Psoas muscle (tissue), 8 donors: ENCODE results near the gene UROD. TPM values are rescaled to one million over a fixed set of nuclear protein-coding genes. Genes with fewer than 3 reads are reported as not detected.

ENCODE experiments used
- ATAC-seq, 4 donors: fragments of 200-7000 bp; cut with Tn5 transposase; one replicate each; pipeline ENCODE4 v1.9.1; 2020; ENCODE audit warnings: moderate library complexity in 3 of 4, mild to moderate bottlenecking in 2 of 4
- DNase-seq, 2 donors: peaks; one replicate each; pipeline ENCODE4 v3.0.0-alpha.2; 2020
- H3K27ac ChIP-seq: fragments of 200-600 bp; one replicate; pipeline ENCODE4 v1.8.0; 2022
- H3K27me3 ChIP-seq, 3 donors: fragments of 200-600 bp in 1 of 3; one replicate each; pipeline versions ENCODE4 v1.6.1 to v1.8.0; 2013 to 2022; ENCODE audit warnings: low read length in 2 of 3, mild to moderate bottlenecking in 2 of 3, moderate library complexity in 1 of 3; ENCODE audit not compliant: insufficient read depth in 3 of 3
- H3K36me3 ChIP-seq, 2 donors: fragments of 200-600 bp in 1 of 2; one replicate each; pipeline versions ENCODE4 v1.6.1 to v1.8.0; 2013 to 2022; ENCODE audit warnings: low read depth in 1 of 2, mild to moderate bottlenecking in 1 of 2, moderate library complexity in 1 of 2; ENCODE audit not compliant: insufficient read depth in 1 of 2
- H3K4me1 ChIP-seq: fragments of 200-600 bp; one replicate; pipeline ENCODE4 v1.8.0; 2022
- H3K4me3 ChIP-seq: fragments of 200-600 bp; one replicate; pipeline ENCODE4 v1.8.0; 2022; ENCODE audit warnings: mild to moderate bottlenecking
- H3K9me3 ChIP-seq: fragments of 200-600 bp; one replicate; pipeline ENCODE4 v1.8.0; 2022
- WGBS, 3 donors: extraction: QIAGEN DNeasy Blood & Tissue Kit; methylation state at CpG; one replicate each; pipeline versions ENCODE4 v1.1.6 to v1.1.7; 2013; 5-methylcytosine and 5-hydroxymethylcytosine counted together
- intact Hi-C, 2 donors: fragments of 100-400 bp; cut with DNase I; formaldehyde crosslinking; loops; one replicate each; pipeline versions ENCODE4 v1.11.0 to v1.14.2; 2022
- polyA plus RNA-seq, 3 donors: library from polyadenylated mRNA; stranded (reverse); fragments of 200-250 nt; gene quantifications; one replicate each; pipeline ENCODE4 v1.2.3, GENCODE V29; 2013
- total RNA-seq, 4 donors: library from RNA; stranded (reverse); fragmentation: NEBNext Ultra II Directional in 2 of 4; extraction: Animal tissue kit (Norgen Biotek cat#: 25700) in 2 of 4; gene quantifications; one replicate each; pipeline versions ENCODE4 v1.2.1 to v1.2.4, GENCODE V29; 2021 to 2023
- TF ChIP-seq, protein P1 (sequence below): fragments of 200-600 bp; IDR thresholded peaks from one replicate; pipeline ENCODE4 v1.8.0; 2022; ENCODE audit warnings: antibody characterized with exemption
- donor health status: healthy with polysubstance abuse.
- donor health status: DM: no; HTN: no; CAD: no; lungs with moderate emphysema.
- donor health status: Bipolar disorder and iron deficiency.
- donor health status: healthy.
- donor health status: DM: yes; HTN: yes; CAD: no.
- donor health status: DM: no; HTN: no; CAD: no.
- donor health status: DM: no; HTN: no; CAD: no.
- donor health status: DM: yes; HTN: yes; CAD: no.

UROD gene
- total and polyA plus RNA-seq, 7 donors = 50.4 to 79.6 (median 64.6) TPM

DNA sequence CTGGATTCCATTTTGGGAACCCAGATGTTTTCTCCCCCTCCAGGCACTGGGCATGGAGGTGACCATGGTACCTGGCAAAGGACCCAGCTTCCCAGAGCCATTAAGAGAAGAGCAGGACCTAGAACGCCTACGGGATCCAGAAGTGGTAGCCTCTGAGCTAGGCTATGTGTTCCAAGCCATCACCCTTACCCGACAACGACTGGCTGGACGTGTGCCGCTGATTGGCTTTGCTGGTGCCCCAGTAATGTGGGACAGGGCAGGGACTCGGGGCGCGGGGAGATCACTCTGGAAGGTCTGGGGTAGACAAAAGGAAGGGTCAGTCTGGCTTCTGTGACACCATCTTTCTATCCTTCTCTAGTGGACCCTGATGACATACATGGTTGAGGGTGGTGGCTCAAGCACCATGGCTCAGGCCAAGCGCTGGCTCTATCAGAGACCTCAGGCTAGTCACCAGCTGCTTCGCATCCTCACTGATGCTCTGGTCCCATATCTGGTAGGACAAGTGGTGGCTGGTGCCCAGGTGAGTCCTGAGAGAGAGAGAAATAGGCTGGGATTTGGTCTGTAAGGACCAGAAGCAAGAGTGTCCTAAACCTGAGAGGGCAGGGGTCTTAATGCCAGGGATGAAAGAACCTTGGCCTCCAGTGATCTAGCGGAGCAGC lies 1.6 kb downstream of the UROD start:
- ATAC-seq (no peak), DNase-seq (no peak)
- intact Hi-C loops = loop anchor here (1.0 to 10.0 kb wide), 5 partner anchors 287 to 561 kb away; partner anchors contain the start of gene TESK2 (in 1 of the 2)
- Histone ChIP-seq H3K36me3 (peaks cover 0 to 42% of the 10 kb centered on the region in 2 donors), H3K9me3 (no peaks in the 10 kb centered on the region), H3K27ac (peak overlapping the region; percentile 86), H3K4me3 (no peak overlapping the region), H3K27me3 (no peaks in the 10 kb centered on the region), H3K4me1 (peaks cover 25% of the 10 kb centered on the region)
- TF ChIP-seq, protein P1, sequence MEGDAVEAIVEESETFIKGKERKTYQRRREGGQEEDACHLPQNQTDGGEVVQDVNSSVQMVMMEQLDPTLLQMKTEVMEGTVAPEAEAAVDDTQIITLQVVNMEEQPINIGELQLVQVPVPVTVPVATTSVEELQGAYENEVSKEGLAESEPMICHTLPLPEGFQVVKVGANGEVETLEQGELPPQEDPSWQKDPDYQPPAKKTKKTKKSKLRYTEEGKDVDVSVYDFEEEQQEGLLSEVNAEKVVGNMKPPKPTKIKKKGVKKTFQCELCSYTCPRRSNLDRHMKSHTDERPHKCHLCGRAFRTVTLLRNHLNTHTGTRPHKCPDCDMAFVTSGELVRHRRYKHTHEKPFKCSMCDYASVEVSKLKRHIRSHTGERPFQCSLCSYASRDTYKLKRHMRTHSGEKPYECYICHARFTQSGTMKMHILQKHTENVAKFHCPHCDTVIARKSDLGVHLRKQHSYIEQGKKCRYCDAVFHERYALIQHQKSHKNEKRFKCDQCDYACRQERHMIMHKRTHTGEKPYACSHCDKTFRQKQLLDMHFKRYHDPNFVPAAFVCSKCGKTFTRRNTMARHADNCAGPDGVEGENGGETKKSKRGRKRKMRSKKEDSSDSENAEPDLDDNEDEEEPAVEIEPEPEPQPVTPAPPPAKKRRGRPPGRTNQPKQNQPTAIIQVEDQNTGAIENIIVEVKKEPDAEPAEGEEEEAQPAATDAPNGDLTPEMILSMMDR = no peak
- 78 to 84% (median 83%) methylated on average over 12 of the region's 12 CpGs for WGBS, 3 donors

DNA sequence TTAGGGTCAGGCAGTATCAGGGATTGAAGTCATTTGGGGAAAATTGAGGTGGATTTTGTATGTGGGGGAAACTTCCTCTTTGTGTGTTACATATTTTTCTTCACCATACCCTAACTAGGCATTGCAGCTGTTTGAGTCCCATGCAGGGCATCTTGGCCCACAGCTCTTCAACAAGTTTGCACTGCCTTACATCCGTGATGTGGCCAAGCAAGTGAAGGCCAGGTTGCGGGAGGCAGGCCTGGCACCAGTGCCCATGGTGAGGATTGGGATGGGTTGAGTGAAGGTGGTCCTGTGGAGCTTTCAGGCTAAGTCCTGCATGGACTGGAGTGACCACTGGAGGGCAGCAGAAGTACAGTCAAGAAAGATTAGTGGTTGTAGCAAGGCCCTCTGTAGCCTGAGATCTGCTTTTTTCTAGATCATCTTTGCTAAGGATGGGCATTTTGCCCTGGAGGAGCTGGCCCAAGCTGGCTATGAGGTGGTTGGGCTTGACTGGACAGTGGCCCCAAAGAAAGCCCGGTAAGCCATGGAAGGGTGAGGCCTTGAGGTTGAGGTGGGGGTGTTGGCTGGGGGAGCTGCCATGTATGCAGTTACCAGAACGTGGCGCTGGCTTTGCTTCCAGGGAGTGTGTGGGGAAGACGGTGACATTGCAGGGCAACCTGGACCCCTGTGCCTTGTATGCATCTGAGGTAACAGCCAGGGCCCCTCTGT lies 2.4 kb downstream of the UROD start:
- 22 to 40% (median 24%) methylated on average over 6 of the region's 6 CpGs for WGBS, 3 donors
- intact Hi-C loops = loop anchor here (1.0 to 10.0 kb wide), 5 partner anchors 286 to 560 kb away; partner anchors contain the start of gene TESK2 (in 1 of the 2)
- ATAC-seq = peak; percentile 32 to 51 (median 39)

DNA sequence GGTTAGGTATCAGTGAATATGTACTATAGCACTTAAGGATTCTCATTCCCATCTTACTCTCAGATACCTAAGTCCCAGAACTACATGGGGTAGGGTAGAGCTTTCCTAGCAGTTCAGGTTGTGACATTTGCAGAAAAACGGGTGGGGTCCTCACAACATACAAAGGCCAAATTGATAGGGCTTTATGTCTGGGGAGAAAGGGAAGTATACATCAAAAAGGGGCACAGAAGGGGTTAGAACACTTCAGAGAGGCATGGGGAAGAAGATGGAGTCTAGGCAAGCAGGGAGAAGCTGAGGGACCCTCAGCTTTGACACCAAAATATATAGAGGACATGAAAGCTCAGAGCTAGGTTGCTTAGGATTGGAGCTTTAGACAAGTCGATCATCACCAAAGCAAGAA lies 3.6 kb downstream of the UROD start:
- no peak for ATAC-seq
- intact Hi-C loops = loop anchor here (2.0 to 10.0 kb wide), 2 partner anchors 285 to 559 kb away; no protein-coding TSS in a partner anchor
- DNase-seq = no peak
- H3K27me3 ChIP-seq = no peaks in the 10 kb centered on the region
- TF ChIP-seq, protein P1 = no peak
- no peak overlapping the region for H3K4me3 ChIP-seq
- peaks cover 0 to 27% of the 10 kb centered on the region in 2 donors for H3K36me3 ChIP-seq
- 71 to 84% (median 75%) methylated on average over 2 of the region's 2 CpGs for WGBS, 3 donors
- no peak overlapping the region for H3K27ac ChIP-seq
- no peaks in the 10 kb centered on the region for H3K9me3 ChIP-seq
- peaks cover 18% of the 10 kb centered on the region for H3K4me1 ChIP-seq

More for the DNA sequence above, 2.4 kb downstream of the UROD start:
- Histone ChIP-seq H3K27me3 (no peaks in the 10 kb centered on the region), H3K4me3 (no peak overlapping the region), H3K4me1 (peaks cover 24% of the 10 kb centered on the region), H3K27ac (peak overlapping the region; percentile 1), H3K36me3 (peaks cover 0 to 34% of the 10 kb centered on the region in 2 donors), H3K9me3 (no peaks in the 10 kb centered on the region)
- TF ChIP-seq, protein P1 = peak; percentile 88
- DNase-seq = peak; percentile 69 to 85

DNA sequence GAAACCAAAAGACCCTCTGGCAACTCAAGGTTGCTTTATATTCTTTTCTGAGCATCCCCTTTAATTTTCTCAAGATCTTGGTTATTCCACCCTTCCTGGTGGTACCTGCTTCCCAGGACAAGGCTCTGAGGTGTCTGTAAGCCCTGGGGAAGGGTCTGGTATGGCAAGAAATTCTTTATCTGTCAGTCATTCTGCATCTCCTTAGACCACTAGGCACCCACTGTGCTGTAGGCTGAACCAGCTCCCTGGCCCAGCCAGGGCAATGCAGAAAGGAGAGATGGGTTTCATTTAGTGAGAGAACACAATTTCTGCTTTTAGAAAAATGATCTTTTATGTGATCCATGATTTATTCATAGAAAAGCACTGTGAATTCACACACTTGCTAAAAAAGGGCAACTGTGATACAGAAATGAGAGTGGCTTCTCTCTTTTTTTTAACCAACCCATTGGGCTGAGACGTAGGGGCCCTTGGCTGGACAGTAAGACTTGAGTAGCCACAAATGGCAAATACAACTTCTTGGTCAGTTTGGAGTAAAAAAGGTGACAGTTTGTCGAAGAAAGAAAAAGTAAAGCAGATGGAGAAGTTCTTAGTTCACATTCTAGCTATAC lies 4.1 kb downstream of the UROD start:
- TF ChIP-seq, protein P1 = no peak
- no peaks in the 10 kb centered on the region for H3K27me3 ChIP-seq
- no peaks in the 10 kb centered on the region for H3K9me3 ChIP-seq
- ATAC-seq (no peak), DNase-seq (no peak)
- H3K4me3 ChIP-seq = no peak overlapping the region
- no peak overlapping the region for H3K27ac ChIP-seq
- H3K36me3 ChIP-seq = peaks cover 0 to 27% of the 10 kb centered on the region in 2 donors
- peaks cover 18% of the 10 kb centered on the region for H3K4me1 ChIP-seq
- intact Hi-C loops = loop anchor here (10.0 kb wide), 1 partner anchor 559 kb away; no protein-coding TSS in a partner anchor
- 71 to 88% (median 81%) methylated on average over 2 of the region's 2 CpGs for WGBS, 3 donors
